Endothelial cell (in vitro differentiated cells): ENCODE data around the gene NCR3LG1. TPM values are rescaled to one million over a fixed set of nuclear protein-coding genes. Genes with fewer than 3 reads are reported as not detected.

Source experiments
- DNase-seq: peaks from one replicate; pipeline ENCODE4 v3.0.0; 2021; ENCODE audit warnings: low spot score
- H3K27ac Mint-ChIP-seq: one replicate; pipeline ENCODE4 v1.8.0; 2021; ENCODE audit warnings: mixed read lengths, inconsistent platforms; ENCODE audit not compliant: unreplicated experiment
- H3K27me3 Mint-ChIP-seq: one replicate; pipeline ENCODE4 v1.8.0; 2021; ENCODE audit warnings: mild to moderate bottlenecking, moderate library complexity, mixed read lengths, inconsistent platforms; ENCODE audit not compliant: unreplicated experiment
- H3K36me3 Mint-ChIP-seq: one replicate; pipeline ENCODE4 v1.8.0; 2021; ENCODE audit warnings: mild to moderate bottlenecking, low read depth, mixed read lengths, inconsistent platforms; ENCODE audit not compliant: unreplicated experiment
- H3K4me1 Mint-ChIP-seq: one replicate; pipeline ENCODE4 v1.8.0; 2021; ENCODE audit warnings: mild to moderate bottlenecking, mixed read lengths, inconsistent platforms; ENCODE audit not compliant: unreplicated experiment
- H3K4me3 Mint-ChIP-seq: one replicate; pipeline ENCODE4 v1.8.0; 2021; ENCODE audit warnings: mild to moderate bottlenecking, mixed read lengths, inconsistent platforms; ENCODE audit not compliant: unreplicated experiment
- H3K9me3 Mint-ChIP-seq: one replicate; pipeline ENCODE4 v1.8.0; 2021; ENCODE audit warnings: mixed read lengths, inconsistent platforms; ENCODE audit not compliant: unreplicated experiment
- CTCF ChIP-seq: fragments of 200-600 bp; sonication (generic); IDR thresholded peaks from one replicate; pipeline ENCODE4 v1.5.0; 2021; ENCODE audit warnings: antibody characterized with exemption; ENCODE audit not compliant: unreplicated experiment
- total RNA-seq: library from RNA; stranded (reverse); fragmentation: NEBNext Ultra II Directional; extraction: Animal tissue kit (Norgen Biotek cat#: 25700); gene quantifications from one replicate; pipeline ENCODE4 v1.2.1, GENCODE V29; 2021; ENCODE audit not compliant: unreplicated experiment

The NCR3LG1 gene
- total RNA-seq, 1 donor from 2014 or later: 0.23 TPM

GRCh38 chr11:17384002-17384511, 32.5 kb downstream of the NCR3LG1 start:
- Mint-ChIP-seq H3K4me3 (no peak overlapping the region), H3K36me3 (peaks cover 4% of the 10 kb centered on the region), H3K27ac (no peak overlapping the region), H3K9me3 (peaks cover 5% of the 10 kb centered on the region), H3K4me1 (no peaks in the 10 kb centered on the region), H3K27me3 (peaks cover 17% of the 10 kb centered on the region)
- TF ChIP-seq CTCF: peak; percentile 95
- DNase-seq: peak; percentile 86

- Mint-ChIP-seq H3K36me3 (no peaks in the 10 kb centered on the region), H3K27ac (no peak overlapping the region), H3K4me3 (no peak overlapping the region), H3K9me3 (no peaks in the 10 kb centered on the region), H3K4me1 (no peaks in the 10 kb centered on the region), H3K27me3 (peaks cover 21% of the 10 kb centered on the region)
- TF ChIP-seq CTCF: no peak
- no peak for DNase-seq
Observed at GRCh38 chr11:17385492-17385891, 33.9 kb downstream of the NCR3LG1 start.

- peaks cover 21% of the 10 kb centered on the region for H3K27me3 Mint-ChIP-seq
- no peak overlapping the region for H3K27ac Mint-ChIP-seq
- no peaks in the 10 kb centered on the region for H3K4me1 Mint-ChIP-seq
- no peaks in the 10 kb centered on the region for H3K36me3 Mint-ChIP-seq
- TF ChIP-seq CTCF: no peak
- H3K9me3 Mint-ChIP-seq: no peaks in the 10 kb centered on the region
- H3K4me3 Mint-ChIP-seq: no peak overlapping the region
- no peak for DNase-seq
Observed at GRCh38 chr11:17385926-17386325, 34.3 kb downstream of the NCR3LG1 start.

GRCh38 chr11:17386331-17387084, 34.9 kb downstream of the NCR3LG1 start:
- no peaks in the 10 kb centered on the region for H3K4me1 Mint-ChIP-seq
- peak; percentile 75 for TF ChIP-seq CTCF
- no peak overlapping the region for H3K4me3 Mint-ChIP-seq
- DNase-seq: peak; percentile 76
- H3K27me3 Mint-ChIP-seq: peaks cover 19% of the 10 kb centered on the region
- no peaks in the 10 kb centered on the region for H3K36me3 Mint-ChIP-seq
- H3K9me3 Mint-ChIP-seq: no peaks in the 10 kb centered on the region
- no peak overlapping the region for H3K27ac Mint-ChIP-seq

- TF ChIP-seq CTCF: no peak
Observed at GRCh38 chr11:17387254-17387653, 35.7 kb downstream of the NCR3LG1 start.

More at GRCh38 chr11:17387254-17387653, 35.7 kb downstream of the NCR3LG1 start:
- H3K4me3 Mint-ChIP-seq: no peak overlapping the region
- H3K36me3 Mint-ChIP-seq: no peaks in the 10 kb centered on the region
- no peak for DNase-seq
- peaks cover 18% of the 10 kb centered on the region for H3K27me3 Mint-ChIP-seq
- no peak overlapping the region for H3K27ac Mint-ChIP-seq
- no peaks in the 10 kb centered on the region for H3K4me1 Mint-ChIP-seq
- no peaks in the 10 kb centered on the region for H3K9me3 Mint-ChIP-seq
